ENCODE results near the gene RAB30.

DNA sequence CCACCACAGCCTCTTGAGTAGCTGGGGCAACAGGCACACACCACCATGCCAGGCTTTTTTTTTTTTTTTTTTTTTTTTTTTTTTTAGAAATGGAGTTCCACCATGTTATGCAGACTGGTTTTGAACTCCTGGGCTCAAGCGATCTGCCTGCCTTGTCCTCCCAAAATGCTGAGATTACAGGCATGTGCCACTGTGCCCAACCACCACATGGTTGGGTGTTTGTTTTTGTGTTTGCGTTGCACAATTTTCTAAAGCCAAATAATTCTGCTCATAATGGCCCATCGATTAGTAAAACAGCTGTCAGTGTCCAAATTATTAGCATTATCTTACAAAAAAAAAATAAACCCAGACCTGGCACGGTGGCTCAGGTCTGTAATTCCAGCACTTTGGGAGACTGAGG, 104.3 kb downstream of the RAB30 start:
- no peak for TF ChIP-seq BRD4 (IDR thresholded peaks at IDR 0.05)
- no peak for TF ChIP-seq HIVEP1 (CRISPR knock-in tag; IDR thresholded peaks at IDR 0.05)
- TF ChIP-seq ZNF695 (CRISPR knock-in tag; IDR thresholded peaks at IDR 0.05) = no peak
- TF ChIP-seq, protein P1, sequence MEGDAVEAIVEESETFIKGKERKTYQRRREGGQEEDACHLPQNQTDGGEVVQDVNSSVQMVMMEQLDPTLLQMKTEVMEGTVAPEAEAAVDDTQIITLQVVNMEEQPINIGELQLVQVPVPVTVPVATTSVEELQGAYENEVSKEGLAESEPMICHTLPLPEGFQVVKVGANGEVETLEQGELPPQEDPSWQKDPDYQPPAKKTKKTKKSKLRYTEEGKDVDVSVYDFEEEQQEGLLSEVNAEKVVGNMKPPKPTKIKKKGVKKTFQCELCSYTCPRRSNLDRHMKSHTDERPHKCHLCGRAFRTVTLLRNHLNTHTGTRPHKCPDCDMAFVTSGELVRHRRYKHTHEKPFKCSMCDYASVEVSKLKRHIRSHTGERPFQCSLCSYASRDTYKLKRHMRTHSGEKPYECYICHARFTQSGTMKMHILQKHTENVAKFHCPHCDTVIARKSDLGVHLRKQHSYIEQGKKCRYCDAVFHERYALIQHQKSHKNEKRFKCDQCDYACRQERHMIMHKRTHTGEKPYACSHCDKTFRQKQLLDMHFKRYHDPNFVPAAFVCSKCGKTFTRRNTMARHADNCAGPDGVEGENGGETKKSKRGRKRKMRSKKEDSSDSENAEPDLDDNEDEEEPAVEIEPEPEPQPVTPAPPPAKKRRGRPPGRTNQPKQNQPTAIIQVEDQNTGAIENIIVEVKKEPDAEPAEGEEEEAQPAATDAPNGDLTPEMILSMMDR (IDR thresholded peaks at IDR 0.05 in 2 of 3, conservative IDR thresholded peaks at IDR 0.05 in 1 of 3; ENCODE audit: insufficient read depth in 2 of 3, low read depth in 1 of 3, low read length in 3 of 3) = no peak
- TF ChIP-seq RNF2 (IDR thresholded peaks at IDR 0.05) = no peak
- TF ChIP-seq L3MBTL2 (IDR thresholded peaks at IDR 0.05) = no peak
- TF ChIP-seq, protein P2, sequence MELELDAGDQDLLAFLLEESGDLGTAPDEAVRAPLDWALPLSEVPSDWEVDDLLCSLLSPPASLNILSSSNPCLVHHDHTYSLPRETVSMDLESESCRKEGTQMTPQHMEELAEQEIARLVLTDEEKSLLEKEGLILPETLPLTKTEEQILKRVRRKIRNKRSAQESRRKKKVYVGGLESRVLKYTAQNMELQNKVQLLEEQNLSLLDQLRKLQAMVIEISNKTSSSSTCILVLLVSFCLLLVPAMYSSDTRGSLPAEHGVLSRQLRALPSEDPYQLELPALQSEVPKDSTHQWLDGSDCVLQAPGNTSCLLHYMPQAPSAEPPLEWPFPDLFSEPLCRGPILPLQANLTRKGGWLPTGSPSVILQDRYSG (tag; conservative IDR thresholded peaks at IDR 0.05; ENCODE audit: low read depth) = no peak
- TF ChIP-seq RAD21 (CRISPR knock-in tag; conservative IDR thresholded peaks at IDR 0.05 in 1 of 2, IDR thresholded peaks at IDR 0.05 in 1 of 2) = no peak
